ENCODE results near the gene APP.
A peak's percentile ranks its signal among the peaks of the same experiment; 100 is the strongest.

Gene APP

DNA sequence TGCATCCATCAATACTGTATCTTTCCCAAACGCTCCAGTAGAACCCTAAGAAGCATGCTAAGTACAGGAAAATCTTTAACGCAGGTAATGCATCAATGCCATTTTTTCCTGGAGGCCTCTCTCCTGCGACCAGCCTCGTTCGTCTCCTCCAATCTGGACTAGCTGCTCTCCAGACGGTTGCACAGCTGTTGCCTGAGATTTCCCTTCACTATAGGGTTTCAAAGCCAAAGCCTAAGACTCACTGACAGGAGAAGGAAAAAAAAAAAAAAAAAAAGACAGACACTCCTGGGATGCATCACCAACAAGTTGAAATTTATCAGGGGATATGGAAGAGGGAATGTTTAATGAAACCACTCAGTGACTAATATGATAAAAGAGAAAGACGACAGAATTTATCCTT, 93.0 kb downstream of the APP start:
- TF ChIP-seq, protein P1, sequence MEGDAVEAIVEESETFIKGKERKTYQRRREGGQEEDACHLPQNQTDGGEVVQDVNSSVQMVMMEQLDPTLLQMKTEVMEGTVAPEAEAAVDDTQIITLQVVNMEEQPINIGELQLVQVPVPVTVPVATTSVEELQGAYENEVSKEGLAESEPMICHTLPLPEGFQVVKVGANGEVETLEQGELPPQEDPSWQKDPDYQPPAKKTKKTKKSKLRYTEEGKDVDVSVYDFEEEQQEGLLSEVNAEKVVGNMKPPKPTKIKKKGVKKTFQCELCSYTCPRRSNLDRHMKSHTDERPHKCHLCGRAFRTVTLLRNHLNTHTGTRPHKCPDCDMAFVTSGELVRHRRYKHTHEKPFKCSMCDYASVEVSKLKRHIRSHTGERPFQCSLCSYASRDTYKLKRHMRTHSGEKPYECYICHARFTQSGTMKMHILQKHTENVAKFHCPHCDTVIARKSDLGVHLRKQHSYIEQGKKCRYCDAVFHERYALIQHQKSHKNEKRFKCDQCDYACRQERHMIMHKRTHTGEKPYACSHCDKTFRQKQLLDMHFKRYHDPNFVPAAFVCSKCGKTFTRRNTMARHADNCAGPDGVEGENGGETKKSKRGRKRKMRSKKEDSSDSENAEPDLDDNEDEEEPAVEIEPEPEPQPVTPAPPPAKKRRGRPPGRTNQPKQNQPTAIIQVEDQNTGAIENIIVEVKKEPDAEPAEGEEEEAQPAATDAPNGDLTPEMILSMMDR (conservative IDR thresholded peaks at IDR 0.05), result no peak

DNA sequence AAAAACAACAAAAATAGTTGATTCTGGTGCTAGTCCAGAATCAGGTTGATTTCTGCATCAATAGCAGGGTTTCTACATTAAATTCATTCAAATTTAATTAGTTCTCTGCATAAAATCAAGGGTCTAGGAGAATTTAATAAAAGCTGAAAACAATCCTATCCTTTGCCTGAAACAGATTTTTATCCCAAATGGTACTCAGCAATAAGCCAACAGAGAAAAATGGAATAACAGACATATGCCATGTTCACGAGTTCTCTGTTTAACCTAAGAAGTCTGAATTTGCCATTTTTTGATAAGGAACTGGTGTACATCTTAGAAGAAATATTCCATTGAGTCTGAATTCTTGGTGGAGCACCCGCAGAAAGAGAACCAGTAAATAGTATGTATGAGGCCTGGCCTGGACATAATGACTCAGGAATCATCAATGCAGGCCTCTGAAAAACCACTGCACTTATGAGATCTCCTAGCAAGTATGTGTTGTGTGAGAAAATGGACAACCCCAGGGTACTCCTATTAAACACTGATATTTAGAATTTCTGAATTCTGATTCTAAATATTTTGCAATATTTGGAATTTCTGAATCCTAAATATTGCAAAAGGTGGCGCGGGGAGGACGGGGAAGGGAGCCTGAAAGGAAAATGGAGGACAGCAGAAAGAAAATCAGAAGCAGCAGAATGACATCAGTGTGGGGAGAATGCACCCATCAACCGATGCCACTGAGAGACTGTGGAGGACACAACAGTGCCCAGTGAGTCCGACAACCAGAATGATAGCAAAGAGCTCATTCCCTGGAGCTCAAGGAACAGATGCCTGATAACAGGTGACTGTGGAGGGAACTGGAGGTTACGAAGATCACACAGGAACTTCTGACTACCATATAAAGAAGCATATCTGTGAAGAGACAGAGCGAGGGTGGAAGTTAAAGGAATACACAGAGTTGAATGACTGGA, 97.6 kb downstream of the APP start:
- no peak overlapping the region for H3K27ac ChIP-seq
- TF ChIP-seq, protein P1 (conservative IDR thresholded peaks at IDR 0.05), result no peak

More for the DNA sequence above, 93.0 kb downstream of the APP start:
- no peak overlapping the region for H3K27ac ChIP-seq

DNA sequence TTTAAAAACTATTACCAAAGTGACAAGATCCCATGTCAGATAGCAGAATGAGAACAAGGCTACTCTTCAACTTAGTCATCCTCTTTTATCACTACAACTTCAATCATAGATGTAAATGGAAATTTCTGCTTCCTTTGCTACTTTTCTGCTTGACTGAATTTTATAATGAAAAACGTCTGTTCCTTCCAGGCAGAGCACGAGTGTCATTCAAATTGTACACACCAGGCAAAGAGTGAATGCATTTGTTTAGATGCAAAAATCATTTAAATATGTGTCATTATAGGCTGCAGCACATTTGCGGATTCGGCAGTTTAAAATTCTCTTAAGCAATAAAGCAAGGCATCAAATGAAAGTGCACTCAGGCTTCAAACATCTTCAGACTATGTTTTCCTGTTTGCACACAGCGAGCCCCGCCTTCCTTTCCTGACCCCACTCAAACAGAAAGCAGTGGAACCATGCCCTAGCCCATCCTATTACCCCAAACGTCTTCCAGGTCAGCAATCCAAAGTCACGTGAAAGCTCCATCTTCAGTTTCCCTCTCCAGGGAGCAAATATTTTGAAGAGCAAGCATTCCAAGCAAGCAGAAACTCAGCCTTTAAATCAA, 99.6 kb downstream of the APP start:
- TF ChIP-seq, protein P1 (conservative IDR thresholded peaks at IDR 0.05), result no peak
- H3K27ac ChIP-seq, result peak overlapping the region; percentile 27

DNA sequence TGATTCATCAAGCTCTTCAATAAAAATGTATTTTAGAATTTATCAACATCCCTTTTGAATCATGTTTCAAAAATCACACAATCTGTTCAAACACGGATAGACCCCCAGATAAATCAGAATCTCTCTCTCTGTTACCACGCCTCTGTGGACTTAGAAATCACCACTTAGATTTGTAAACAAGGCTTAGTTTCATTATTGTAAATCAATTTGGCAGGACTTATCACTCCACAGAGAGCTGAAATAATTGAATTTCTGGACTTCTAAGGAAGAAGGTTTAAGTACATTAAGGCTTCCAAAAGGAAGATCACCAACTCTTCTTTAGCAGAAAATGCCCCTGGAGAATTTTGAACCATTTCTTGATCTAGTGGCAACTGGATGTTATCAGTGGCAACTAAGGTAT, 100.4 kb downstream of the APP start:
- TF ChIP-seq, protein P1 (conservative IDR thresholded peaks at IDR 0.05), result no peak
- no peak overlapping the region for H3K27ac ChIP-seq

DNA sequence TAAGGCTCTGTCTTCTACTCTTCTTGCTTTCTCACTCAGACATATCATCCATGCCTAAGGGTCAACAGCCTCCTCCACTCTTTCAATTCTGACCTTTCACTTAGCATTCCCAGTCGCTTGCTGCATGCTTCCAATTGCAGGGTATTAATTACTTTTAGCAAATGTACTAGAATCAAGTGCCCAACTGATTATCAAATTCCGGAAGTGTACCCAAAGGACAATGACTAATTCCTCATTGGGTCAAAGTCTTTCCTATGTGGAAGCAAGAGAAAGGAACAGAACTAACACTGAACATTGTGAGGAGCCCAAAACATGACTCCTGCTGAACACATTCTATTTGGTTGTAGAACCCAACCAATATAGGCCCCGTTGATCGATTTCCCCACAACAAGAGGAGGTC, 101.8 kb downstream of the APP start:
- TF ChIP-seq, protein P1 (conservative IDR thresholded peaks at IDR 0.05), result no peak
- H3K27ac ChIP-seq, result no peak overlapping the region

DNA sequence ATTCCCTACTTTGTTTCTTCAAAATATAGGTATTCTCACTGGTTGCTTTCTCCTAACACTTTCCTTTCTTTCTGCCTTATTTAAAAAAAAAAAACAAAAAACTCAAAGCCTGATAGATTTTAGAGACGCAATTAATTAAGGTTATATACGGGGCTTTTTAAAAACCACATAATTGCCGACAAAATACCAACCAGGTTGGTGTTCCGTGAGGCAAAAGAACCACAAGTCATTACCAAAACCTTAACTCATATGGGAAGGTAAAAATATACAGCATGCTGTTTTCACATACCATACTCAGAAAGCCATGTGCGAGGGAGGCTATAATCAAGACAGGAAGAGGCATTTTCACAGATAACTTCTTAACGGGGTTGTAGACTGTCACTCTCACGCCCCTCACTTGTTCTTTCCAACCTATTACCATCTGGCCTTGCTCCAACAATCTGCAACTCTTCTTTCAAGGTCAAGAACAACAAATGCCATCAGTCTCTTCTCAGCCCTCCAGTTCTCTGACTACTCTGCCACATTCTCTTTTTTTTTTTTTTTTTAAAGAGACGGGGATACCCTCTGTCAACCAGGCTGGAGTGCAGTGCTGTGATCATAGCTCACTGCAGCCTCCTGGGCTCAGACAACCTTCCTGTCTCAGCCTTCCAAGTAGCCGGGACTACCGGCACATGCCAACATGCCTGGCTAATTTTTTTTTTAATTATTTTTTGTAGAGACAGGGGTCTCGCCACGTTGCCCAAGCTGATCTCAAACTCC, 102.6 kb downstream of the APP start:
- no peak overlapping the region for H3K27ac ChIP-seq
- TF ChIP-seq, protein P1 (conservative IDR thresholded peaks at IDR 0.05), result no peak

DNA sequence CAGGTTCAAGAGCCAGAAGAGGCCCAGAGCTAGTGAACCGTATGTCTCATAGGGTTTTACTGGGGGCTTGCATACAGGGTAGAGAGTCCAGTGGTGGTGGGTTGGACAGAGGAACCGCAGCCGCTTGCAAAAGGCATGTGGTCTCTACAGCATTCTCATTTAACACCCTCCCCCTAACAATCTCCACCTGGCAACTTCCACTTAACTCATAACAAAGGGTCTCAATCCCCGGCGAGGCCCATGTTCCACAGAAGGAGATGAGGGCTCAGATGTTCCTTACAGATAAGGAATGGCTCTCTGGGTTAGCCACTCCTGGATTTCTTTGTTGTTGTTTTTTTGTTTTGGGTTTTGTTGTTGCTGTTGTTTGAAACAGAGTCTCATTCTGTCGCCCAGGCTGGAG, 106.1 kb downstream of the APP start:
- TF ChIP-seq, protein P1 (conservative IDR thresholded peaks at IDR 0.05), result no peak

More for the DNA sequence above, 106.1 kb downstream of the APP start:
- H3K27ac ChIP-seq, result no peak overlapping the region

Data from VCaP (cell line).